GM23248 (cell line): ENCODE results near the gene MFSD1.

Experiments used
- EZH2 ChIP-seq: fragments of 200-600 bp; sonication (generic); IDR thresholded peaks from 2 replicates; pipeline ENCODE4 v1.6.1; 2018; ENCODE audit warnings: antibody characterized with exemption, mild to moderate bottlenecking; ENCODE audit not compliant: insufficient read depth, poor library complexity, severe bottlenecking
- EZH2phosphoT487 ChIP-seq: fragments of 200-600 bp; sonication (generic); IDR thresholded peaks from 2 replicates; pipeline ENCODE4 v1.6.1; 2018; ENCODE audit warnings: antibody characterized with exemption, moderate library complexity, mild to moderate bottlenecking, low read depth; ENCODE audit not compliant: insufficient read depth

DNA sequence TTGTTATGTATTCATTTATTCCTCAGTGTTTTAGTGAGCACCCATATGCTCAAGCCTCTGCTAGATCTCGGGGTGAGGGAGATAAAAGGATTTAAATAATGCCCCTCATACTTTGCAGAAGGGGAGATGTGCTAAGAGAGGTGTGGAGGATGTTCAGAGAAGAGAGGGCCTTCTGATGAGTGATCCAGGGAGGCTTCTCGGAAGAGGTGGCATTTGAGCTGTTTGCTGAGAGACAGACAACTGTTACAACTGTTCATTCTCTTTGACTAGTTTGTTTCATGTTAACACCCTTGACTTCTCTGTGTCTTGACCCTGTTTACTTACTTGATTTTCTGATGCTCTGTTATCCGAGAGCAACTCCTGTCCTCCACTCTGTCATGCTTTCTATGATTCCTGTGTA, 34.5 kb downstream of the MFSD1 start:
- TF ChIP-seq EZH2 (no peak), EZH2phosphoT487 (no peak)
